Peyer's patch (tissue), 4 donors: Measurements from ENCODE around the gene VPS4A. TPM values are rescaled to one million over a fixed set of nuclear protein-coding genes. Genes with fewer than 3 reads are reported as not detected.

Source experiments
- DNase-seq, 3 donors: peaks; one replicate each; pipeline ENCODE4 v3.0.0-alpha.2; 2017 to 2019
- H3K27ac ChIP-seq, 4 donors: fragments of 200-600 bp; sonication (generic); one replicate each; pipeline ENCODE4 v1.5.1; 2016 to 2019
- H3K27me3 ChIP-seq, 2 donors: fragments of 200-600 bp; sonication (generic); one replicate each; pipeline ENCODE4 v1.5.1; 2019
- H3K36me3 ChIP-seq, 3 donors: fragments of 200-600 bp; sonication (generic); one replicate each; pipeline ENCODE4 v1.5.1; 2016 to 2019
- H3K4me1 ChIP-seq, 4 donors: fragments of 200-600 bp; sonication (generic); one replicate each; pipeline ENCODE4 v1.5.1; 2016 to 2019
- H3K4me3 ChIP-seq, 4 donors: fragments of 200-600 bp; sonication (generic); 1 replicate in 3 of 4; 2 replicates in 1 of 4; pipeline ENCODE4 v1.5.1; 2016 to 2019; ENCODE audit warnings: mild to moderate bottlenecking in 1 of 4
- H3K9me3 ChIP-seq, 4 donors: fragments of 200-600 bp; sonication (generic); one replicate each; pipeline ENCODE4 v1.5.1; 2016 to 2019; ENCODE audit warnings: mild to moderate bottlenecking in 1 of 4
- CTCF ChIP-seq, 6 experiments: fragments of 450-650 bp in 4 of 6; fragments of 200-600 bp in 2 of 6; sonication (generic) in 1 of 6; IDR thresholded peaks; one replicate each; pipeline ENCODE4 v1.5.1; 2017 to 2019; ENCODE audit warnings: antibody characterized with exemption in 6 of 6, mild to moderate bottlenecking in 3 of 6, moderate library complexity in 1 of 6
- POLR2A ChIP-seq, 2 donors: fragments of 450-650 bp; IDR thresholded peaks; one replicate each; pipeline ENCODE4 v1.5.1; 2017; ENCODE audit warnings: antibody characterized with exemption in 2 of 2, mild to moderate bottlenecking in 2 of 2, moderate library complexity in 2 of 2
- total RNA-seq, 4 donors: library from RNA; depleted of rRNA; stranded (reverse); fragments of >200 nt; gene quantifications; one replicate each; pipeline ENCODE4 v1.1.0, GENCODE V29; 2016

Gene VPS4A
- total RNA-seq, 4 donors from 2014 or later: 37.1 to 63.1 (median 47.8) TPM

- Histone ChIP-seq H3K9me3 (no peaks in the 10 kb centered on the region), H3K36me3 (peaks cover 0 to 10% (median 0%) of the 10 kb centered on the region in 3 donors), H3K4me3 (no peak overlapping the region), H3K4me1 (peaks cover 0 to 14% (median 7%) of the 10 kb centered on the region in 4 donors), H3K27ac (no peak overlapping the region), H3K27me3 (no peaks in the 10 kb centered on the region)
- DNase-seq: peak in 1 of 3 donors; percentile 44
- TF ChIP-seq CTCF (IDR thresholded peaks at IDR 0.05) (no peak), POLR2A (IDR thresholded peaks at IDR 0.05) (no peak)
Measured at GRCh38 chr16:69309316-69309715, 1.8 kb upstream of the VPS4A start.

GRCh38 chr16:69311533-69312387, 610 bp downstream of the VPS4A start:
- TF ChIP-seq POLR2A (IDR thresholded peaks at IDR 0.05) (no peak), CTCF (IDR thresholded peaks at IDR 0.05) (no peak)
- Histone ChIP-seq H3K27ac (peak overlapping the region; percentile 92 to 96 (median 93)), H3K4me3 (peak overlapping the region; percentile 88 to 98 (median 98)), H3K36me3 (peaks cover 0 to 30% (median 0%) of the 10 kb centered on the region in 3 donors), H3K4me1 (peaks cover 0 to 14% (median 7%) of the 10 kb centered on the region in 4 donors), H3K9me3 (no peaks in the 10 kb centered on the region), H3K27me3 (no peaks in the 10 kb centered on the region)
- DNase-seq: peak in 2 of 3 donors; percentile 30 to 66

DNA sequence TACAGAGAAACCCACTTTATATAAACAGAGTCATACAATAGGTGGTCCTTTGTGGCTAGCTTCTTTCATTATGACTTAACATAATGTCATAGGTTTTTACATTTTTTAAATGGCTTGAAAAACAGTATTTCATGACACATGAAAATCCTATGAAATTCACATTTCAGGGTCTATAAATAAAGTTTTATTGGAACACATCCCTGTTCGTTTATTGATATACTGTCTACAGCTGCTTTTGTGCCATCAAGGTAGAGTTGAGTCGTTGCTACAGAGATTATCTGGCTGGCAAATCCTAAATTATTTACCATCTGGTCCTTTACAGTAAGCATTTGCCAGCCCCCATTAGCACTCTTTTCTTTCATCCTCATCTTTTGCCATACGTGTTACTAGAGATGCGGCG, 2.3 kb downstream of the VPS4A start:
- H3K27ac ChIP-seq: no peak overlapping the region
- peaks cover 0 to 47% (median 0%) of the 10 kb centered on the region in 3 donors for H3K36me3 ChIP-seq
- H3K4me1 ChIP-seq: peaks cover 0 to 14% (median 7%) of the 10 kb centered on the region in 4 donors
- DNase-seq: no peak
- H3K4me3 ChIP-seq: no peak overlapping the region
- TF ChIP-seq CTCF (IDR thresholded peaks at IDR 0.05) (no peak), POLR2A (IDR thresholded peaks at IDR 0.05) (no peak)
- no peaks in the 10 kb centered on the region for H3K9me3 ChIP-seq
- H3K27me3 ChIP-seq: no peaks in the 10 kb centered on the region

- Histone ChIP-seq H3K27me3 (no peaks in the 10 kb centered on the region), H3K9me3 (no peaks in the 10 kb centered on the region), H3K4me1 (peaks cover 0 to 14% (median 7%) of the 10 kb centered on the region in 4 donors), H3K27ac (no peak overlapping the region), H3K4me3 (no peak overlapping the region), H3K36me3 (peaks cover 0 to 57% (median 0%) of the 10 kb centered on the region in 3 donors)
- TF ChIP-seq POLR2A (IDR thresholded peaks at IDR 0.05) (no peak), CTCF (IDR thresholded peaks at IDR 0.05) (no peak)
- peak in 1 of 3 donors; percentile 13 for DNase-seq
Measured at GRCh38 chr16:69314534-69314933, 3.4 kb downstream of the VPS4A start.

DNA sequence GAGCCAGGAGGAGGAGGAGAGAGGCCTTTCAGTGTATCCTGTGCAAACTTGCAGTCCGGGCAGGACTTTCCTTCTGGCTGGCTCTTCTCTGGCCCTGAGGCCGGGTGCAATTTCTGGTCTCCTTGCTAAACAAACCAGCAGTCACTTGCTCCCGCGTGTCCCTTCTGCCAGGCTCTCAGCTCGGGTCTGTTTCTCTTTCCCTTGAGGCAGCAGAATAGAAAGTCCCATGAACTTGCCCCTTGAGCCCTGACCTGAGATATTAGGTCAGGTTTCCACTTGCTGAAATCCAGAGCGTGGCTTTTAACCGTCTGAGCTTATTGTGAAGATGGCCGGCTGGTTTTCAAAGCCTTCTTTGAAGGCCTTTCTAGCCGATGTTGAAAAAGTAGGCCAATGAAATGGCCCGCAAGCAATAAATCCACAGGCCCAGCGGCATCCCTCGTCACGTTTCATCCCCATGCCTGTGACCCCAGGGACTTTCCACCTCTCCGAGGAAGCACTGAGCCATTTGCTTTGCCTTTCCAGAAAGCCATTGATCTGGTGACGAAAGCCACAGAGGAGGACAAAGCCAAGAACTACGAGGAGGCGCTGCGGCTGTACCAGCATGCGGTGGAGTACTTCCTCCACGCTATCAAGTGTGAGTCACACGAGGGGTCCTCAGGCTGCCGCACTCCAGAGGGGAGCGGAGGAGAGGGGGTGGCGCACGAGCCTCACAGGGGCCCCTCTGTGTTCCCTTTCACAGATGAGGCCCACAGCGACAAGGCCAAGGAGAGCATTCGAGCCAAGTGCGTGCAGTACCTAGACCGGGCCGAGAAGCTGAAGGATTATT, 4.5 kb downstream of the VPS4A start:
- Histone ChIP-seq H3K4me3 (no peak overlapping the region), H3K4me1 (peaks cover 0 to 14% (median 5%) of the 10 kb centered on the region in 4 donors), H3K27me3 (no peaks in the 10 kb centered on the region), H3K27ac (no peak overlapping the region), H3K9me3 (no peaks in the 10 kb centered on the region), H3K36me3 (peaks cover 0 to 69% (median 2%) of the 10 kb centered on the region in 3 donors)
- peak in 2 of 3 donors; percentile 11 to 37 for DNase-seq
- no peak for TF ChIP-seq POLR2A (IDR thresholded peaks at IDR 0.05)
- no peak for TF ChIP-seq CTCF (IDR thresholded peaks at IDR 0.05)
